ENCODE measurements around the gene AGBL1. TPM values are rescaled to one million over a fixed set of nuclear protein-coding genes. Genes with fewer than 3 reads are reported as not detected.

The AGBL1 gene
- total RNA-seq, 1 experiment from 2014 or later, result not detected

DNA sequence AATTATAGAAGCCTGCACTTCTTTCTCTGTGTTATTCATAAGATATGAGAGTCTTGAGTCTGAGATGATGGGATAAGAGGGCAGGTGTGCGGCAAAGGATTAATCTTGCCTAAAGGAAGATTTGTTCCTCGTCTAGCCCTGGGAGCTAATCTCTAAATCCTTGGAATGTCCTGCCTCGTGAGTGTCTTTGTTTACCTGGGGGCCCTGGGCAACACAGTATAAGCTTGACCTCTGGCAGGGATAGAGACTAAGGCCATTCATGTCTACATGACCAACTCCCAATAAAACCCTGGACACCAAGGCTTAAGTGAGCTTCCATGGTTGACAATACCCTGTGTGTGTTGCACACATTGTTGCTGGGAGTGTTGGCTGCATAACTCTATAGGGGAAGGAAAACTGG is 3.2 kb upstream of the AGBL1 start:
- H3K4me1 Mint-ChIP-seq (ENCODE audit: low read depth, unreplicated experiment), result no peaks in the 10 kb centered on the region
- no peak for DNase-seq

GRCh38 chr15:86077070-86077469 is 2.6 kb upstream of the AGBL1 start:
- Histone ChIP-seq H3K4me1 (no peaks in the 10 kb centered on the region), H3K27me3 (replicated peaks; ENCODE audit: control insufficient read depth, insufficient read depth, low read length) (no peaks in the 10 kb centered on the region), H3K36me3 (ENCODE audit: control insufficient read depth, insufficient read depth, low read length) (no peaks in the 10 kb centered on the region), H3K9me3 (no peaks in the 10 kb centered on the region), H3K4me3 (ENCODE audit: low read depth, low read length) (no peak overlapping the region)
- Mint-ChIP-seq H3K36me3 (ENCODE audit: insufficient read depth, unreplicated experiment) (no peaks in the 10 kb centered on the region), H3K4me3 (ENCODE audit: unreplicated experiment) (no peak overlapping the region), H3K27ac (ENCODE audit: unreplicated experiment) (no peak overlapping the region), H3K27me3 (ENCODE audit: insufficient read depth, unreplicated experiment) (peaks cover 25% of the 10 kb centered on the region), H3K4me1 (ENCODE audit: low read depth, unreplicated experiment) (no peaks in the 10 kb centered on the region), H3K9me3 (ENCODE audit: unreplicated experiment) (no peaks in the 10 kb centered on the region)
- POLR2A ChIA-PET, result no interaction called here
- no TSS peak for BruUV-seq (replicated peaks)
- no peak for TF ChIP-seq CTCF (IDR thresholded peaks at IDR 0.05; ENCODE audit: insufficient read depth in 1 of 2, low read depth in 1 of 2, low read length in 1 of 2, severe bottlenecking in 1 of 2, unreplicated experiment in 1 of 2)
- no peak for DNase-seq
- intact Hi-C loops (cut with micrococcal nuclease; ENCODE audit: unreplicated experiment), result no loop called here
- CTCF ChIA-PET, result no interaction called here

More for the DNA sequence above, 3.2 kb upstream of the AGBL1 start:
- Histone ChIP-seq H3K4me3 (ENCODE audit: low read depth, low read length) (no peak overlapping the region), H3K27me3 (replicated peaks; ENCODE audit: control insufficient read depth, insufficient read depth, low read length) (no peaks in the 10 kb centered on the region), H3K4me1 (no peaks in the 10 kb centered on the region), H3K36me3 (ENCODE audit: control insufficient read depth, insufficient read depth, low read length) (no peaks in the 10 kb centered on the region), H3K9me3 (no peaks in the 10 kb centered on the region)
- no peak for TF ChIP-seq CTCF (IDR thresholded peaks at IDR 0.05; ENCODE audit: insufficient read depth in 1 of 2, low read depth in 1 of 2, low read length in 1 of 2, severe bottlenecking in 1 of 2, unreplicated experiment in 1 of 2)
- no peak overlapping the region for H3K27ac Mint-ChIP-seq (ENCODE audit: unreplicated experiment)
- no TSS peak for BruUV-seq (replicated peaks)
- CTCF ChIA-PET, result no interaction called here
- intact Hi-C loops (cut with micrococcal nuclease; ENCODE audit: unreplicated experiment), result no loop called here
- H3K4me3 Mint-ChIP-seq (ENCODE audit: unreplicated experiment), result no peak overlapping the region
- no peaks in the 10 kb centered on the region for H3K9me3 Mint-ChIP-seq (ENCODE audit: unreplicated experiment)
- peaks cover 29% of the 10 kb centered on the region for H3K27me3 Mint-ChIP-seq (ENCODE audit: insufficient read depth, unreplicated experiment)
- POLR2A ChIA-PET, result no interaction called here
- no peaks in the 10 kb centered on the region for H3K36me3 Mint-ChIP-seq (ENCODE audit: insufficient read depth, unreplicated experiment)

- Histone ChIP-seq H3K27me3 (replicated peaks; ENCODE audit: control insufficient read depth, insufficient read depth, low read length) (no peaks in the 10 kb centered on the region), H3K4me1 (no peaks in the 10 kb centered on the region), H3K36me3 (ENCODE audit: control insufficient read depth, insufficient read depth, low read length) (no peaks in the 10 kb centered on the region), H3K9me3 (no peaks in the 10 kb centered on the region), H3K4me3 (ENCODE audit: low read depth, low read length) (no peak overlapping the region)
- H3K9me3 Mint-ChIP-seq (ENCODE audit: unreplicated experiment), result no peaks in the 10 kb centered on the region
- no peak for DNase-seq
- intact Hi-C loops (cut with micrococcal nuclease; ENCODE audit: unreplicated experiment), result no loop called here
- CTCF ChIA-PET, result no interaction called here
- H3K4me1 Mint-ChIP-seq (ENCODE audit: low read depth, unreplicated experiment), result no peaks in the 10 kb centered on the region
- H3K4me3 Mint-ChIP-seq (ENCODE audit: unreplicated experiment), result no peak overlapping the region
- no TSS peak for BruUV-seq (replicated peaks)
- H3K36me3 Mint-ChIP-seq (ENCODE audit: insufficient read depth, unreplicated experiment), result no peaks in the 10 kb centered on the region
- H3K27me3 Mint-ChIP-seq (ENCODE audit: insufficient read depth, unreplicated experiment), result peaks cover 29% of the 10 kb centered on the region
- TF ChIP-seq CTCF (IDR thresholded peaks at IDR 0.05; ENCODE audit: insufficient read depth in 1 of 2, low read depth in 1 of 2, low read length in 1 of 2, severe bottlenecking in 1 of 2, unreplicated experiment in 1 of 2), result no peak
- H3K27ac Mint-ChIP-seq (ENCODE audit: unreplicated experiment), result no peak overlapping the region
- POLR2A ChIA-PET, result no interaction called here
These were observed 631 bp downstream of the AGBL1 start for GRCh38 chr15:86080302-86080701.
